GM12872 (cell line): Measurements from ENCODE around the gene GPS2.

Source experiments
- TF ChIP-seq, protein P1 (sequence below): IDR thresholded peaks from 3 replicates; pipeline ENCODE4 v1.5.1; 2011; ENCODE audit warnings: low read depth, mild to moderate bottlenecking, low read length, moderate library complexity; ENCODE audit not compliant: insufficient read depth

Gene GPS2

DNA sequence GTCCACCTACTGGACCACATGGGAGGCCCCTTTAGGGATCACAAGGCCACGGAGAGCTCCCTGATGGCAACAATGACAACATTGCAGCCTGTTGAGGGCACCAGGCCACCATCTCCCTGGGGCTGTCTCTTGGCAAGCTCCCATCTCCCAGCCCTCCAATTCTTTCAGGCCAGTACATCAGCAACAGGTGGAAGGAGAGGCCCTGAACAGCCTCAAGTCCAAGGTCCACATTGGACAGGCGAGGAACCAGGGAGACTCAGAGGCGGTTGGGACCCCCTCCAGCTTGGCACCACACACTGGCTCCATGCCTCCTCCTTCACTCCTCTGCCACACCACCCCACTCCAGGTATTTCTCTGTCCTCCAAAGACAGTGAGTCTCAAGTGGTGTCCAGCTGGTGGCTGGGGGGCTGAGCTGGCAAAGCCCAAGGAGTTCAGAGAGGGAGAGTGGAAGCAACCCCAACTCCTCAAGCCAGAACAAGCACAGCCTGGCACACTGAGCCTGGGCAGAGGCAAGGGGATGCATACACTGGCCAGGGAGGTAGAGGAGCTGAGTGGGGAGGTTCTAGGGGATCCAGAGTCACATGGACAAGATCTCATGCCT, 19.9 kb upstream of the GPS2 start:
- TF ChIP-seq, protein P1, sequence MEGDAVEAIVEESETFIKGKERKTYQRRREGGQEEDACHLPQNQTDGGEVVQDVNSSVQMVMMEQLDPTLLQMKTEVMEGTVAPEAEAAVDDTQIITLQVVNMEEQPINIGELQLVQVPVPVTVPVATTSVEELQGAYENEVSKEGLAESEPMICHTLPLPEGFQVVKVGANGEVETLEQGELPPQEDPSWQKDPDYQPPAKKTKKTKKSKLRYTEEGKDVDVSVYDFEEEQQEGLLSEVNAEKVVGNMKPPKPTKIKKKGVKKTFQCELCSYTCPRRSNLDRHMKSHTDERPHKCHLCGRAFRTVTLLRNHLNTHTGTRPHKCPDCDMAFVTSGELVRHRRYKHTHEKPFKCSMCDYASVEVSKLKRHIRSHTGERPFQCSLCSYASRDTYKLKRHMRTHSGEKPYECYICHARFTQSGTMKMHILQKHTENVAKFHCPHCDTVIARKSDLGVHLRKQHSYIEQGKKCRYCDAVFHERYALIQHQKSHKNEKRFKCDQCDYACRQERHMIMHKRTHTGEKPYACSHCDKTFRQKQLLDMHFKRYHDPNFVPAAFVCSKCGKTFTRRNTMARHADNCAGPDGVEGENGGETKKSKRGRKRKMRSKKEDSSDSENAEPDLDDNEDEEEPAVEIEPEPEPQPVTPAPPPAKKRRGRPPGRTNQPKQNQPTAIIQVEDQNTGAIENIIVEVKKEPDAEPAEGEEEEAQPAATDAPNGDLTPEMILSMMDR = no peak

DNA sequence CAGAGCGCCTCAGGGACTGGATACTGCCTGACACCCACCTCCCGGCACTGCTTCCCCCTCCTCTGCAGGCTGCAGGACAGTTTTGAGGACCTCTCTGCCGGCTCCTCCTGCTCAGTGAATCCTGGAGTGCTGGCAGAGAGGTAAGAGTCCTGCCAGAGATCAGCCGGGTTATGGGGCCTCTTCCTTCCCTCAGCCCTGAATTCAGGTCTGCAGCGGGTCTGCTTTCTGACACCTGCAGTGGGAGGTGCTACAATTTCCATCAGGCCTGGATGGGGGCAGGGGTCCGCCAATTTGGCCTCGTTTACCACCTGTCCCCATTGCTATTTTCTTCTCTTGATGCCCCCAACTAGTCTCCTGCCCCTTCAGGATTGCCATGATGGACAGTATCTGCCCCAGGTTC, 17.0 kb upstream of the GPS2 start:
- TF ChIP-seq, protein P1 = no peak

- TF ChIP-seq, protein P1 = no peak
Measured at GRCh38 chr17:7330638-7331015, 15.5 kb upstream of the GPS2 start.

- TF ChIP-seq, protein P1 = no peak
Measured at GRCh38 chr17:7329997-7330637, 15.0 kb upstream of the GPS2 start.

DNA sequence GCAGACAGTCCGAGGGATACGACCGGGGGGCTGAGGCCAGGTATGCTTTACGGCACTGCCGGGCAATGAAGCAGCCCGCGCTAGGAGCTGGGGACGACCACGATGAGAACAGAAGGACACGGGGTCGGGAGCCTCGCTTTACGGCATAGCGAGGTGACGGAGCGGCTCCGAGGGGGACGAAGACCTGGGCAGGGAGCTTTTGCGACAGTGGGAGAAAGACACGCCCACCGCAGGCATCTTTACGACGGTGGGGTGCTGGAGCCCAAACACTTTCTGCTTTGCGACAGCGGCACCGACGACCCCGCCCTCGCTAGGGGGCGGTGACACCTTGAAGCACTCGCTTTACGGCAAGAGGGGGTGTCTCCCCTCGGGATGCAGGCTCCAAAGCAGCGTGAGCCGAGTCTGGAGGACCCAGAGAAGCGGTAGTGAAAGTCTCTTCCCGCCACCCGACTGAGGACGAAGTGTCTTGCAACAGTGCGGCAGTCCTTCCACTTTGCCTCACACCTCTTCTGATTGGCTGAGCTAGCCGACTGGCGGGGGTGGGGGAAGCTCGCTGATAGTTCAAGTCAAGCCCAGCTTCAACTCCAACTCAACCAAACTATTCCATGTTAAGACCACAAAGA, 14.3 kb upstream of the GPS2 start:
- TF ChIP-seq, protein P1 = no peak

- TF ChIP-seq, protein P1 = no peak
Measured at GRCh38 chr17:7328840-7329373, 13.7 kb upstream of the GPS2 start, which contains the start of gene NEURL4. NEURL4 (minus strand) TSS chr17:7329335; CDS start chr17:7329312, 23 bp downstream.

GRCh38 chr17:7328009-7328408, 12.8 kb upstream of the GPS2 start:
- TF ChIP-seq, protein P1 = no peak
